Ramos (cell line): ENCODE measurements around the gene LLCFC1.

Source experiments
- in situ Hi-C: fragments of 300-500 bp; cut with MboI; formaldehyde crosslinking; loops from one replicate; pipeline ENCODE4 v1.14.3; 2022; ENCODE audit warnings: low sequenced_read_pairs; ENCODE audit not compliant: unreplicated experiment

The LLCFC1 gene

GRCh38 chr7:142908921-142909890 lies 30.1 kb upstream of the LLCFC1 start:
- in situ Hi-C loops = no loop called here

- in situ Hi-C loops = no loop called here
Observed at GRCh38 chr7:142910031-142910433, 29.3 kb upstream of the LLCFC1 start.

GRCh38 chr7:142910481-142910880 lies 28.8 kb upstream of the LLCFC1 start:
- in situ Hi-C loops = no loop called here

DNA sequence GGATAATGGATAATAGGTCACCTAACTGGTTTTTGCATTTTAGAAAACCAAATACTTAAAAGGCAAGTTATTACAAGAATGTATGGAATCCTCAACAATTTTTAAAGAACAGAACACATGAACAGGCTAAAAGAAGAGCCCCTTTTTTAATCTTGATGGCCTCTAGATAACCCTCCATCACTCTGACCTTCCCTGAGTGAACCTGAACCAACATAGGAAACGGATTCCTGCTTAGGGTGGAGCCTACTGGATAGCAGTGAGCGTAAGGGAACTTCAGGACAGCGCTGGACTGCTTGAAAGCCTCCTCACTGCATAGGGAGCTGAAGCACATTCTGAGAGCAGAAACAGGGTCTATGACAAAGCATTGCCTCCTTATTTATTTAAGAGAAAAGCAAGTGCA lies 26.2 kb upstream of the LLCFC1 start:
- in situ Hi-C loops = no loop called here

DNA sequence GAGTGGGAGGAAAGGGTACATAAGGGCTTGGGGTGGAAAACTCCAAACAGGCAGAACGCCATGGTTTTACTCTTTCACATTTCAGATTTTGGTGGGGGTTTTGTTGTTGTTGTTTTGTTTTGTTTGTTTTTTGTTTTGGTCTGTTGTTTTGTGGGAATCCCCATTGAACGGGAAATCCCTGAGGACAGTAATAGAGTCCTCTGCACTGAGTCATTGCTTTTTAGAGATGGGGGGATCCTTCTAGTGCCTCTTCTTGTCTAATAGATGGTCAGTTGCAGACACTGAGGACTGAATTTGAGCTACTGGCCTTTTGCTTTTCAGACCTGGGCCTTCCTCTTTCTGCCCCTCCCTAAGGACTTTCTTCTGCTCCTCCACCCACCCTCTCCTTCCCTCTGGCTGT lies 25.7 kb upstream of the LLCFC1 start:
- in situ Hi-C loops = no loop called here

GRCh38 chr7:142914121-142914520 lies 25.2 kb upstream of the LLCFC1 start:
- in situ Hi-C loops = no loop called here

GRCh38 chr7:142915315-142915714 lies 24.0 kb upstream of the LLCFC1 start:
- in situ Hi-C loops = no loop called here

GRCh38 chr7:142916508-142916907 lies 22.8 kb upstream of the LLCFC1 start:
- in situ Hi-C loops = no loop called here

DNA sequence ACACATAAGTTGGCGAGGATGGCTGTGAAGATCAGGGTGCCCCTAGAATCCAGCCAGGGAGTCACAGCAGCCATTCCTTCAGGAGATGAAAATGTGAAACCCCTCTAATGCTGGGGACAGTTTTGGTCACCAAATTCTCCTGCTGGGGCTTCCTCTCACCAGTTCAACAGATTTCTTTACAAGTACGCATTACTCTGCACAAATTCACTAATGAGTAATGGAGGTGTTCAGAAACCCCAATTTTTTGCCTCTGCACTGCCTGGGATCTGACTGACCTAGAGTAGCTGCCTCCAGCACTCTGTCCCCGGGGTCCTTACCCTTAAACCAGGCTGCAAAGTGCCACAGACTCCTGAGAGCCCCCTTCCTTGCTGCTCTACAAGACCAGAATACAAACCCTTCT lies 21.8 kb upstream of the LLCFC1 start:
- in situ Hi-C loops = no loop called here

- in situ Hi-C loops = no loop called here
Observed at GRCh38 chr7:142918901-142919300, 20.4 kb upstream of the LLCFC1 start.

- in situ Hi-C loops = no loop called here
Observed at GRCh38 chr7:142919656-142920055, 19.6 kb upstream of the LLCFC1 start.

DNA sequence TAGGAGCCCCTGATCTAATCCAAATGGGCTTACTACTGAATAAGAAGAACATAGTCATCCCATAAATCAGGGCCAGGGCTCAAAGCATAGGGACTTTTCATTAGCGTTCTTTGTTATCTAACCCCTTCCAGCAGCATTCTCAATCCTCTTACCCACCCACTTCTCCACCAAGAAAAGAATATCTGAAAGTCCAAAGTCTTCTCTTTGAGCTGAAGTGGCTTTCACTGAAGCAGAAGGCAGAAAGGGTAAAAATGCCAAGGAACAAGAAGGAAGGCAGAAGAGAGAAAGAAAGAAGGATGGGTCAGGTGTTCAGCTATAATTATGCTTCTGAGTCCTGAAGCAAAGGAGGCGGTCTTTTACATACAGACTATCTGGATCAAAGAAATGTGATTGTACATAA lies 15.9 kb upstream of the LLCFC1 start:
- in situ Hi-C loops = no loop called here

- in situ Hi-C loops = no loop called here
Observed at GRCh38 chr7:142925413-142925812, 13.9 kb upstream of the LLCFC1 start.

GRCh38 chr7:142927085-142927745 lies 12.1 kb upstream of the LLCFC1 start:
- in situ Hi-C loops = no loop called here

DNA sequence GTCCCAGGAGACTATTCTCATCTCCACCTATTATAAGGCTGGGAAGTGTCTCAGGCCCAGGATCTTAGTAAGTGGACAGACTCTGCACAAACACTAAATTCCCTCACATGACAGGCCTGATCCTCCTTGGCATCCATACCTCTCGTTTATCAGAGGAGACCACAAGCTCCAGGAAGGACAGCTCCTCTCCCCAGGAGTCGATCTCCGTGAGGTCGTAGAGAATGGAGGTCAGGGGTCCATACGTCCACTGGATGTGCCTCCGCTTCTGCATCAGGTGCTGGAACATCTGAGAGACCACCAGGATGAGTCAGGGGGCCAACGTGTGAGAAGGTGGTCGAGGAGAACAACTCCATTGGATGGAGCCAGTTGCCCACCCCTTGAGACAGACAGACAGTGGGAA lies 11.3 kb upstream of the LLCFC1 start:
- in situ Hi-C loops = no loop called here

DNA sequence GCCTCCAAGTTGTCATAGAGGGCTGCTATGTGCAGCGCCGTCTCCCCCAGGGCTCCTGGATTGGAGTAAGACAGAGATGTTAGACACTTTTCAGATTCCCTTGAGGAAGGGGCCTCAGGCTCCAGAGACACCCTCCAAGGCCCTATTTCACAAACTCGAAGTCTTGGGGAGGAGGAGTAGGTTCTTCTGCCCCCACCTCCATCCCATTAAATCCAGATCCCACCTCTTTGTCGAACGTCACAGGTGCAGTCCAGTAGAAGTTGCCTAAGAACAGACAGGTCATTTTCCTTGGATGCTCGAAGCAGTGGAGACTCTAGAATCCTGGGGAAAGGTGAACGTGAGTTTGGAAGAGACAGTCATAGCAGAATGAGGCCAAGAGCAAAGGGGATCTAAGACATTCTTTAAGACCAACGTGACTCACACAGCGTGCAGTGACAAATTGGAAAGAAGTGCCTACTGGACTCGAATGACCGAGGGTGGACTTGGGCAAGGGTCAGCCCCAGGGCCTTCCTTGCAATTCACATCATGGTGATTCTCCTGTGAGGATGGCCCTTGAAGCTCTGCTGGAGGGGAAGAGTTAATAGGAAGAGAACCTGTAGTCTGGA lies 9.1 kb upstream of the LLCFC1 start:
- in situ Hi-C loops = no loop called here

DNA sequence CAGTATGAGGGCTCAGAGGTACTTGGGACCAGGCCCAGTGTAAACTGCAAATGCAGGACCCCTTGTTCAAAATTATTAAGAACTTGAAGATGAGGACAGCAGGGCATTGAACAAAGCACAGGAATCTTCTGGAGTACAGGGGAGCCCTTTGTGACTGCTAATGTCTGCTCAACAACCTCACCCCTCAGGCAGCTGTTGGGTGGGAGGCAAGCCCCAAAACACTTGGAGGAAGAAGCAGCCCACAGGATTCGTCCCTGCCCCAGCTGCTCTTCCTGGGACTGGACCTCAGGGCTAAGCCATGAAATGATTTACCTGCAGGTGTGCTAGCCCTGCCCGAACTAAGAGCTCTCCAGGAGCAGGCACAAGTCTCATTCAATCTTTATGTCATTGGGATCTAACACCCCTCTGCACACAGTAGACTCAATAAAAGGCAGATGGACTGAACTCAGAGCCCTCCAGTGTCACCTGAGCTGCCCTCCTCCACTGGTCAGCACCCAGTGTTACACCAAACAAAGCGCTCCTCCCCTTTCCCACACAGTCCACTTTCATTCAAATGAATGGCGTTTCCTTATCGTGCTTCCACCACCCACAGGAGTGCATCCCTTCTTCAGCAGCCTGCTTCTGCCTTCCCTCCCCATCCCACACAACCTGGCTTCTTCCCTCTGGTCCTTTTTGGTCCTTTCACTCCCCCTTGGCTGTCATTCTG lies 6.7 kb upstream of the LLCFC1 start:
- in situ Hi-C loops = no loop called here

- in situ Hi-C loops = no loop called here
Observed at GRCh38 chr7:142933092-142933475, 6.2 kb upstream of the LLCFC1 start.

DNA sequence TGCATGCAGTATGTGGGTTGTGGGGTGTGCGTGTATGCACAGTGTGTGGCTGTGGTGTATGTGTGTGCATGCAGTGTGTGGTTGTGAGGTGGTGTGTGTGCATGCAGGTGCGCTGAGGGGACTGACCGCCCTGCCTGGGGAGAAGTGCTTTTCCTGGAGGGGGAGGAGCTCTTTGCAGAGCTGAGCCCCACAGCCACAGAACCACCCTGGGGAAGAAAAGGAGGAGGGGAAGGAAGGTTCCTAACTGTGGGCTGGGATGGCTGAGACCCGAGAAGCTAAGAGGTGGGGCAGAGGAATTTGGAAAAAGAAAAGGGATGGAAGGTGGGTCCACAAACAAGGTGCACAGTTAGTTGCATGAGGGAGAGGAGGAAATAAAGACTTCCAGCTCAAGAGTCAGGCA lies 5.7 kb upstream of the LLCFC1 start, which contains the start of gene TRPV5:
TRPV5 (minus strand) TSS at position 123 of the 400 bp plus-strand sequence. CDS start 287 bp downstream, outside the sequence.
- in situ Hi-C loops = no loop called here

DNA sequence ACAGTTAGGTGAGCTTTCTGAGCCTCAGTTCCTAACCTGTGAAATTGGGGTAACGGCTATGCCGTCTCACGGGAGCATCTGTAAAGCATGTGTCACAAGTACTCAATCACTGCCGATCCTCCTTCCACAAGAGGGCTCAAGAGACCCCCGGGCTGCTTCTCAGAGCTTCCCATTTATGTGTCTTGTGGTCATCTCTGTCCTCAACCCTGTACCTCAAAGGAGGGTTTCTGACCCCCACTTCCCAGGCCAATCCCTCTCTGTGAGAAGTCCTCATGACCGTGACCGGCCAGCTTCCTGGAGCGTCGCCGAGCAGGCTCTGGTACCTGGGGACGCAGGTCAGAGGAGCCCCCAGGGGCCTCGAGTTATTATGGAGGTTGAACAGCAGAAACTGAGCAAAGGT lies 5.2 kb upstream of the LLCFC1 start:
- in situ Hi-C loops = no loop called here
